Panc1 (cell line): ENCODE results near the gene SLC6A1. TPM values are rescaled to one million over a fixed set of nuclear protein-coding genes. Genes with fewer than 3 reads are reported as not detected.

Experiments used
- ATAC-seq: fragments of 200-7000 bp; cut with Tn5 transposase; 2 replicates; pipeline ENCODE4 v1.9.1; 2020; ENCODE audit warnings: mild to moderate bottlenecking, moderate library complexity
- BruUV-seq: library from RNA; stranded (reverse); fragments of 400-500 nt; replicated peaks from 2 replicates; lab custom pipeline; 2021; lab: Mats Ljungman, UMichigan
- CTCF ChIA-PET: fragments of 300-600 bp; sonication (Branson Sonifier 250); formaldehyde crosslinking; loops from one replicate; lab custom pipeline; 2022; ENCODE audit warnings: antibody characterized with exemption; lab: Charles Lee
- POLR2A ChIA-PET: fragments of 300-600 bp; sonication (Branson Sonifier 250); formaldehyde crosslinking; loops from one replicate; lab custom pipeline; 2022; ENCODE audit warnings: antibody characterized with exemption; lab: Charles Lee
- DNase-seq: peaks from one replicate; pipeline ENCODE4 v3.0.0-alpha.2; 2010; ENCODE audit warnings: low read depth, low spot score
- H3K27ac ChIP-seq: 2 replicates; pipeline ENCODE4 v1.5.1; 2011; ENCODE audit warnings: mild to moderate bottlenecking, low read length, inconsistent platforms
- H3K27me3 ChIP-seq: fragments of 200-500 bp; sonication (Bioruptor generic); 2 replicates; pipeline ENCODE4 v1.6.0; 2014; ENCODE audit warnings: low read length, inconsistent platforms; ENCODE audit not compliant: control insufficient read depth, insufficient read depth
- H3K36me3 ChIP-seq: fragments of 200-500 bp; sonication (Bioruptor generic); 2 replicates; pipeline ENCODE4 v1.5.1; 2014; ENCODE audit warnings: inconsistent platforms, mild to moderate bottlenecking, low read length, moderate library complexity; ENCODE audit not compliant: control insufficient read depth, insufficient read depth
- H3K4me1 ChIP-seq: 2 replicates; pipeline ENCODE4 v1.5.1; 2011; ENCODE audit warnings: inconsistent platforms, mild to moderate bottlenecking, low read length, moderate library complexity; ENCODE audit not compliant: control insufficient read depth, insufficient read depth
- H3K4me3 ChIP-seq, 2 experiments: 2 replicates each; pipeline ENCODE4 v1.5.1; 2011 to 2012; ENCODE audit warnings: low read depth in 2 of 2, low read length in 2 of 2, mild to moderate bottlenecking in 2 of 2, inconsistent platforms in 1 of 2, moderate library complexity in 1 of 2
- H3K9me3 ChIP-seq: fragments of 200-500 bp; sonication (Bioruptor generic); 2 replicates; pipeline ENCODE4 v1.5.1; 2014; ENCODE audit warnings: low read depth, mild to moderate bottlenecking, inconsistent platforms, low read length, moderate library complexity; ENCODE audit not compliant: control insufficient read depth, insufficient read depth
- POLR2AphosphoS5 ChIP-seq: IDR thresholded peaks from 2 replicates; pipeline ENCODE4 v1.6.1; 2012; ENCODE audit warnings: mild to moderate bottlenecking, low read depth, low read length, moderate library complexity
- SIN3A ChIP-seq: IDR thresholded peaks from 2 replicates; pipeline ENCODE4 v1.6.1; 2012; ENCODE audit warnings: low read depth, mild to moderate bottlenecking, low read length, moderate library complexity, borderline replicate concordance; ENCODE audit not compliant: insufficient read depth
- TCF7L2 ChIP-seq: IDR thresholded peaks from 2 replicates; pipeline ENCODE4 v1.6.1; 2011; ENCODE audit warnings: mild to moderate bottlenecking, low read depth, low read length, inconsistent platforms
- in situ Hi-C: cut with HindIII; loops from 2 replicates; pipeline ENCODE4 v1.10.0; 2016; ENCODE audit warnings: low sequenced_read_pairs, low pct_unique_long_range_greater_than_20kb
- intact Hi-C: fragments of 100-400 bp; cut with micrococcal nuclease; formaldehyde crosslinking; loops from one replicate; pipeline ENCODE4 v1.10.0; 2022; ENCODE audit not compliant: unreplicated experiment
- total RNA-seq: library from RNA; stranded (reverse); gene quantifications from one replicate; pipeline ENCODE4 v1.2.1, GENCODE V29; 2021; ENCODE audit not compliant: unreplicated experiment
- TF ChIP-seq, protein P1 (sequence below): fragments of 450-650 bp; IDR thresholded peaks from 2 replicates; pipeline ENCODE4 v1.5.1; 2017; ENCODE audit warnings: mild to moderate bottlenecking
- TF ChIP-seq, protein P2 (sequence below), 2 experiments: IDR thresholded peaks; 2 replicates each; pipeline ENCODE4 v1.6.1; 2011 to 2012; ENCODE audit warnings: low read depth in 2 of 2, control low read depth in 1 of 2, low read length in 1 of 2, mild to moderate bottlenecking in 1 of 2, moderate library complexity in 1 of 2; ENCODE audit not compliant: insufficient read depth in 1 of 2

The SLC6A1 gene
- total RNA-seq, 1 experiment from 2014 or later, result not detected

DNA sequence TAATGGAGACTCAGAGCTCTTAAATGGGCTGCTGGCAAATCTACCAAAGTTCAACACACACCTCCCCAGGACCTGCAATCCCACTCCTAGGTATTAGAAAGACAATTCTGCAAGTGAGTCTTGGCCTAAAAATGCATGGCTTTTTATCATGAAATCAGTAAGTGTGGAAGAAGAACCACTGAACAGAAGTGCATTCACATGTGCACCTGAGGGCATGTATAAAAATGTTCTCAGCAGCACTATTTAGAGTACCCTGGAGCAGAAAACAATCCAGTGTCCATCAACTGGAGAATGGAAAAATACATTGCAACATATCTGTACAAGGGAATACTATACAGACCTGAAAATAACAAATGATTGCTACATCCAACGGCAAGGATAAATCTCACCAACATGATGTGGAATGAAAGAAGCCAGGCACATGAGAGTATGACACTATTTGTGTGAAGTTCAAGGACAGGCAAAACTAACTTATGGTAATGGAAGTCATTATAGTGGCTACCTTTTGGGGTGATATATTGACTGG is 8.1 kb upstream of the SLC6A1 start:
- Histone ChIP-seq H3K9me3 (no peaks in the 10 kb centered on the region), H3K4me3 (no peak overlapping the region), H3K27ac (no peak overlapping the region), H3K27me3 (peaks cover 5% of the 10 kb centered on the region), H3K4me1 (no peaks in the 10 kb centered on the region), H3K36me3 (no peaks in the 10 kb centered on the region)
- DNase-seq, result no peak
- TF ChIP-seq SIN3A (no peak), TCF7L2 (no peak), POLR2AphosphoS5 (no peak)
- TF ChIP-seq, protein P1, sequence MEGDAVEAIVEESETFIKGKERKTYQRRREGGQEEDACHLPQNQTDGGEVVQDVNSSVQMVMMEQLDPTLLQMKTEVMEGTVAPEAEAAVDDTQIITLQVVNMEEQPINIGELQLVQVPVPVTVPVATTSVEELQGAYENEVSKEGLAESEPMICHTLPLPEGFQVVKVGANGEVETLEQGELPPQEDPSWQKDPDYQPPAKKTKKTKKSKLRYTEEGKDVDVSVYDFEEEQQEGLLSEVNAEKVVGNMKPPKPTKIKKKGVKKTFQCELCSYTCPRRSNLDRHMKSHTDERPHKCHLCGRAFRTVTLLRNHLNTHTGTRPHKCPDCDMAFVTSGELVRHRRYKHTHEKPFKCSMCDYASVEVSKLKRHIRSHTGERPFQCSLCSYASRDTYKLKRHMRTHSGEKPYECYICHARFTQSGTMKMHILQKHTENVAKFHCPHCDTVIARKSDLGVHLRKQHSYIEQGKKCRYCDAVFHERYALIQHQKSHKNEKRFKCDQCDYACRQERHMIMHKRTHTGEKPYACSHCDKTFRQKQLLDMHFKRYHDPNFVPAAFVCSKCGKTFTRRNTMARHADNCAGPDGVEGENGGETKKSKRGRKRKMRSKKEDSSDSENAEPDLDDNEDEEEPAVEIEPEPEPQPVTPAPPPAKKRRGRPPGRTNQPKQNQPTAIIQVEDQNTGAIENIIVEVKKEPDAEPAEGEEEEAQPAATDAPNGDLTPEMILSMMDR, result no peak
- TF ChIP-seq, protein P2, sequence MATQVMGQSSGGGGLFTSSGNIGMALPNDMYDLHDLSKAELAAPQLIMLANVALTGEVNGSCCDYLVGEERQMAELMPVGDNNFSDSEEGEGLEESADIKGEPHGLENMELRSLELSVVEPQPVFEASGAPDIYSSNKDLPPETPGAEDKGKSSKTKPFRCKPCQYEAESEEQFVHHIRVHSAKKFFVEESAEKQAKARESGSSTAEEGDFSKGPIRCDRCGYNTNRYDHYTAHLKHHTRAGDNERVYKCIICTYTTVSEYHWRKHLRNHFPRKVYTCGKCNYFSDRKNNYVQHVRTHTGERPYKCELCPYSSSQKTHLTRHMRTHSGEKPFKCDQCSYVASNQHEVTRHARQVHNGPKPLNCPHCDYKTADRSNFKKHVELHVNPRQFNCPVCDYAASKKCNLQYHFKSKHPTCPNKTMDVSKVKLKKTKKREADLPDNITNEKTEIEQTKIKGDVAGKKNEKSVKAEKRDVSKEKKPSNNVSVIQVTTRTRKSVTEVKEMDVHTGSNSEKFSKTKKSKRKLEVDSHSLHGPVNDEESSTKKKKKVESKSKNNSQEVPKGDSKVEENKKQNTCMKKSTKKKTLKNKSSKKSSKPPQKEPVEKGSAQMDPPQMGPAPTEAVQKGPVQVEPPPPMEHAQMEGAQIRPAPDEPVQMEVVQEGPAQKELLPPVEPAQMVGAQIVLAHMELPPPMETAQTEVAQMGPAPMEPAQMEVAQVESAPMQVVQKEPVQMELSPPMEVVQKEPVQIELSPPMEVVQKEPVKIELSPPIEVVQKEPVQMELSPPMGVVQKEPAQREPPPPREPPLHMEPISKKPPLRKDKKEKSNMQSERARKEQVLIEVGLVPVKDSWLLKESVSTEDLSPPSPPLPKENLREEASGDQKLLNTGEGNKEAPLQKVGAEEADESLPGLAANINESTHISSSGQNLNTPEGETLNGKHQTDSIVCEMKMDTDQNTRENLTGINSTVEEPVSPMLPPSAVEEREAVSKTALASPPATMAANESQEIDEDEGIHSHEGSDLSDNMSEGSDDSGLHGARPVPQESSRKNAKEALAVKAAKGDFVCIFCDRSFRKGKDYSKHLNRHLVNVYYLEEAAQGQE (IDR thresholded peaks at IDR 0.05; ENCODE audit: insufficient read depth in 1 of 2, low read depth in 2 of 2, low read length in 1 of 2), result no peak
- intact Hi-C loops (no loop called here), in situ Hi-C loops (no loop called here)
- POLR2A ChIA-PET, result no interaction called here
- no TSS peak for BruUV-seq
- no peak for ATAC-seq
- CTCF ChIA-PET, result no interaction called here

DNA sequence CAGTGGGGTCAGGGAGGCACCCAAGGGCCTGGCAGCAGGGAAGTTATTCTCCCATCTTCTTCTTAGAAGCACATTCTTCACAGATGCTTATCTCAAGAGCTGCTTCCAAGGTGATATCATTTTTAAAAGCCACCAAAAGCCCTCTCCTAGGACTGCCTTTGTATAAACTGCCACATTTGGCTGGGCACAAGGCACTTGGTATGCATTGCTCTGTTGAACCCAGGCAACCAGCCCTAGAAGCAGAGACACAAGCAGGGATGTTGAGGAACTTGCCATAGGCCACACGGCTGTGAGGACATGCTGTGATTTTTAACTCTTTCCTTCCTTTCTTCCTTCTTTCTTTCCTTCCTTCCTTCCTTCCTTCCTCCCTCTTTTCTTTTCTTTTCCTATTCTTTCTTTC is 7.4 kb upstream of the SLC6A1 start:
- DNase-seq (no peak), ATAC-seq (no peak)
- intact Hi-C loops (no loop called here), in situ Hi-C loops (no loop called here)
- no peaks in the 10 kb centered on the region for H3K36me3 ChIP-seq
- no peaks in the 10 kb centered on the region for H3K4me1 ChIP-seq
- no peak overlapping the region for H3K4me3 ChIP-seq
- CTCF ChIA-PET, result no interaction called here
- no peak overlapping the region for H3K27ac ChIP-seq
- BruUV-seq, result no TSS peak
- H3K27me3 ChIP-seq, result peaks cover 6% of the 10 kb centered on the region
- POLR2A ChIA-PET, result no interaction called here
- TF ChIP-seq, protein P2 (IDR thresholded peaks at IDR 0.05; ENCODE audit: insufficient read depth in 1 of 2, low read depth in 2 of 2, low read length in 1 of 2), result no peak
- no peak for TF ChIP-seq POLR2AphosphoS5
- TF ChIP-seq SIN3A, result no peak
- TF ChIP-seq TCF7L2, result no peak
- TF ChIP-seq, protein P1, result no peak
- H3K9me3 ChIP-seq, result no peaks in the 10 kb centered on the region
